Spleen (tissue), 11 donors: Measurements from ENCODE around the gene DOK4. TPM values are rescaled to one million over a fixed set of nuclear protein-coding genes. Genes with fewer than 3 reads are reported as not detected.

Source experiments
- DNase-seq: peaks from one replicate; pipeline ENCODE4 v3.0.0-alpha.2; 2020
- H3K27ac ChIP-seq, 8 donors: fragments of 200-600 bp; sonication (generic) in 7 of 8; 1 replicate in 4 of 8; 2 replicates in 4 of 8; pipeline versions ENCODE4 v1.5.0 to v1.8.0; 2016 to 2021; ENCODE audit warnings: inconsistent platforms in 4 of 8, mild to moderate bottlenecking in 4 of 8, moderate library complexity in 1 of 8
- H3K27me3 ChIP-seq, 7 donors: fragments of 200-600 bp; sonication (generic) in 6 of 7; replicated peaks in 1 of 7; 1 replicate in 4 of 7; 2 replicates in 3 of 7; pipeline versions ENCODE4 v1.5.0 to v1.8.0; 2016 to 2021; ENCODE audit warnings: inconsistent platforms in 3 of 7, mild to moderate bottlenecking in 1 of 7
- H3K36me3 ChIP-seq, 6 donors: fragments of 200-600 bp; sonication (generic) in 5 of 6; 1 replicate in 4 of 6; 2 replicates in 2 of 6; pipeline versions ENCODE4 v1.5.0 to v1.8.0; 2016 to 2021; ENCODE audit warnings: inconsistent platforms in 2 of 6
- H3K4me1 ChIP-seq, 6 donors: fragments of 200-600 bp; sonication (generic) in 5 of 6; 1 replicate in 3 of 6; 2 replicates in 3 of 6; pipeline versions ENCODE4 v1.5.0 to v1.8.0; 2016 to 2021; ENCODE audit warnings: inconsistent platforms in 3 of 6
- H3K4me3 ChIP-seq, 8 donors: fragments of 200-600 bp; sonication (generic) in 7 of 8; 1 replicate in 4 of 8; 2 replicates in 4 of 8; pipeline versions ENCODE4 v1.5.0 to v1.8.0; 2016 to 2021; ENCODE audit warnings: inconsistent platforms in 4 of 8, mild to moderate bottlenecking in 4 of 8, moderate library complexity in 2 of 8
- H3K9me3 ChIP-seq, 8 donors: fragments of 200-600 bp; sonication (generic) in 7 of 8; 1 replicate in 4 of 8; 2 replicates in 4 of 8; pipeline versions ENCODE4 v1.5.0 to v1.8.0; 2016 to 2021; ENCODE audit warnings: inconsistent platforms in 4 of 8
- POLR2A ChIP-seq, 3 donors: fragments of 450-650 bp; IDR thresholded peaks; one replicate each; pipeline ENCODE4 v1.5.1; 2017; ENCODE audit warnings: antibody characterized with exemption in 3 of 3, mild to moderate bottlenecking in 1 of 3
- POLR2AphosphoS5 ChIP-seq, 3 donors: sonication (generic); formaldehyde crosslinking; IDR thresholded peaks; one replicate each; pipeline ENCODE4 v1.5.1; 2017; ENCODE audit warnings: antibody characterized with exemption in 3 of 3
- WGBS, 5 donors: extraction: QIAGEN DNeasy Blood & Tissue Kit in 3 of 5; methylation state at CpG; one replicate each; pipeline versions ENCODE4 v1.1.5 to v1.1.7; 2013 to 2018; 5-methylcytosine and 5-hydroxymethylcytosine counted together
- intact Hi-C: fragments of 100-400 bp; cut with DNase I; formaldehyde crosslinking; loops from one replicate; pipeline ENCODE4 v1.15.0; 2023; ENCODE audit warnings: low total_unique reads
- polyA plus RNA-seq, 3 donors: library from polyadenylated mRNA; stranded (reverse); fragments of 200-250 nt; gene quantifications; one replicate each; pipeline ENCODE4 v1.2.1, GENCODE V29; 2013
- total RNA-seq, 7 donors: library from RNA; depleted of rRNA in 3 of 7; stranded (reverse); fragments of >200 nt in 3 of 7; fragmentation: NEBNext Ultra II Directional in 4 of 7; extraction: Animal tissue kit (Norgen Biotek cat#: 25700) in 4 of 7; gene quantifications; one replicate each; pipeline versions ENCODE4 v1.1.0 to v1.2.1, GENCODE V29; 2016 to 2021
- TF ChIP-seq, protein P1 (sequence below), 11 experiments: fragments of 200-600 bp in 7 of 11; fragments of 450-650 bp in 4 of 11; sonication (generic) in 4 of 11; IDR thresholded peaks in 8 of 11; conservative IDR thresholded peaks in 3 of 11; 1 replicate in 7 of 11; 2 replicates in 4 of 11; pipeline versions ENCODE4 v1.4.0 to v1.8.0; 2016 to 2021; ENCODE audit warnings: antibody characterized with exemption in 11 of 11, inconsistent platforms in 4 of 11, mild to moderate bottlenecking in 1 of 11
- donor health status: healthy with polysubstance abuse.
- donor health status: DM: no; HTN: no; CAD: no; lungs with moderate emphysema.
- donor health status: DM: no; HTN: no; CAD: no.
- donor health status: Bipolar disorder and iron deficiency.
- donor health status: healthy.
- donor health status: DM: no; HTN: no; CAD: no.
- donor health status: DM: yes; HTN: yes; CAD: no.

The DOK4 gene
- total and polyA plus RNA-seq, 10 donors, result 4.1 to 19.8 (median 14.2) TPM

DNA sequence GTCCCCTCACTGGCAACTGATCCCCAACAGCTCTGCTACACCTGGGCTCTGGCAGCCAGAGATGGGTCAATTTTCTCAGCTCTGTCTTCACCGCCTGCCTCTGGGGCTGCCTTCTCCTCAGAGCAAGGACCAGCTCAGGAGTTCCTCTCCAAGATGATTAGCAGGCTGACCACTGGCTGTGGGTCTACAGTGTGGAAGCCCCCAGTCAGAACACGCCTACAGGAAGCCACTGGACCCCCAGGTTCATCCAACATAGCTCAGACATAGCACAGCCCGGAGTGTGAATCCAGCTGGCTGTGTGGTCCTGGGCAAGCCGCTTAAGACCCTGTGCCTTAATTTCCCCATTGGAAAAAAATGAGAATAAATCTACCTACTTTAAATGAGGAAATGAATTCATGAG is 4.9 kb downstream of the DOK4 start:
- 80 to 92% (median 88%) methylated on average over 4 of the region's 4 CpGs for WGBS, 5 donors
- Histone ChIP-seq H3K4me1 (peaks cover 16 to 66% (median 57%) of the 10 kb centered on the region in 6 donors), H3K9me3 (no peaks in the 10 kb centered on the region), H3K36me3 (no peaks in the 10 kb centered on the region), H3K27ac (peak overlapping the region in 1 of 8 donors; percentile 60), H3K27me3 (peaks cover 0 to 29% (median 0%) of the 10 kb centered on the region in 7 donors), H3K4me3 (no peak overlapping the region)
- DNase-seq, result no peak
- intact Hi-C loops, result no loop called here
- no peak for TF ChIP-seq POLR2A (IDR thresholded peaks at IDR 0.05)
- TF ChIP-seq, protein P1, sequence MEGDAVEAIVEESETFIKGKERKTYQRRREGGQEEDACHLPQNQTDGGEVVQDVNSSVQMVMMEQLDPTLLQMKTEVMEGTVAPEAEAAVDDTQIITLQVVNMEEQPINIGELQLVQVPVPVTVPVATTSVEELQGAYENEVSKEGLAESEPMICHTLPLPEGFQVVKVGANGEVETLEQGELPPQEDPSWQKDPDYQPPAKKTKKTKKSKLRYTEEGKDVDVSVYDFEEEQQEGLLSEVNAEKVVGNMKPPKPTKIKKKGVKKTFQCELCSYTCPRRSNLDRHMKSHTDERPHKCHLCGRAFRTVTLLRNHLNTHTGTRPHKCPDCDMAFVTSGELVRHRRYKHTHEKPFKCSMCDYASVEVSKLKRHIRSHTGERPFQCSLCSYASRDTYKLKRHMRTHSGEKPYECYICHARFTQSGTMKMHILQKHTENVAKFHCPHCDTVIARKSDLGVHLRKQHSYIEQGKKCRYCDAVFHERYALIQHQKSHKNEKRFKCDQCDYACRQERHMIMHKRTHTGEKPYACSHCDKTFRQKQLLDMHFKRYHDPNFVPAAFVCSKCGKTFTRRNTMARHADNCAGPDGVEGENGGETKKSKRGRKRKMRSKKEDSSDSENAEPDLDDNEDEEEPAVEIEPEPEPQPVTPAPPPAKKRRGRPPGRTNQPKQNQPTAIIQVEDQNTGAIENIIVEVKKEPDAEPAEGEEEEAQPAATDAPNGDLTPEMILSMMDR (IDR thresholded peaks at IDR 0.05 in 8 of 11, conservative IDR thresholded peaks at IDR 0.05 in 3 of 11), result no peak
- no peak for TF ChIP-seq POLR2AphosphoS5 (IDR thresholded peaks at IDR 0.05)

DNA sequence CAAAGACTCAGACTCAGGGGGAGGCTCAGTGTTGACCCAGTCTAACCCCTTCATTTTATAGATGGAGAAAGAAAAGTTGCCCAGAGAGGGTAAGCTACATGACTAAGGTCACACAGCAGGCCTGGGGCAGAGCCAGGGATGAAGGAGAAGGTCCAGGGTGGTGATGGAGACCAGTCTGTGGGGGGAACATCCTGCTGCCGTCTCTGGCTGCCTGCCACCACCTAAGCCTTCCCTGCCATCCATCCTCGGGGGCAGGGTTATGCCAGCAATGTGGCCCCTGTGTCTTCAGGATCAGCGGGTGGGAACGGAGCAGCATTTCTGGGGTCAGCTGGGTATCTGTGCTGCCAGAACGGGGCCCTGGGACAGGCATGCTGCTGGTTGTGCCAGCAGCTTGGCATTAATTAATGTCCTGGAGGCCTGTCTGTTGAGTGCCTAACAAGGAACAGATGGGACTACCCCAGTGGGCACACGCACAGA is 5.5 kb downstream of the DOK4 start:
- intact Hi-C loops, result no loop called here
- H3K4me1 ChIP-seq, result peaks cover 22 to 69% (median 60%) of the 10 kb centered on the region in 6 donors
- TF ChIP-seq POLR2AphosphoS5 (IDR thresholded peaks at IDR 0.05), result no peak
- no peak for TF ChIP-seq POLR2A (IDR thresholded peaks at IDR 0.05)
- TF ChIP-seq, protein P1 (IDR thresholded peaks at IDR 0.05 in 8 of 11, conservative IDR thresholded peaks at IDR 0.05 in 3 of 11), result no peak
- H3K27ac ChIP-seq, result peak overlapping the region in 4 of 8 donors; percentile 45 to 60 (median 50)
- no peaks in the 10 kb centered on the region for H3K36me3 ChIP-seq
- H3K27me3 ChIP-seq, result peaks cover 0 to 25% (median 0%) of the 10 kb centered on the region in 7 donors
- H3K4me3 ChIP-seq, result no peak overlapping the region
- peak; percentile 48 for DNase-seq
- 44 to 88% (median 76%) methylated on average over 5 to 6 of the region's 6 CpGs for WGBS, 5 donors
- H3K9me3 ChIP-seq, result no peaks in the 10 kb centered on the region

DNA sequence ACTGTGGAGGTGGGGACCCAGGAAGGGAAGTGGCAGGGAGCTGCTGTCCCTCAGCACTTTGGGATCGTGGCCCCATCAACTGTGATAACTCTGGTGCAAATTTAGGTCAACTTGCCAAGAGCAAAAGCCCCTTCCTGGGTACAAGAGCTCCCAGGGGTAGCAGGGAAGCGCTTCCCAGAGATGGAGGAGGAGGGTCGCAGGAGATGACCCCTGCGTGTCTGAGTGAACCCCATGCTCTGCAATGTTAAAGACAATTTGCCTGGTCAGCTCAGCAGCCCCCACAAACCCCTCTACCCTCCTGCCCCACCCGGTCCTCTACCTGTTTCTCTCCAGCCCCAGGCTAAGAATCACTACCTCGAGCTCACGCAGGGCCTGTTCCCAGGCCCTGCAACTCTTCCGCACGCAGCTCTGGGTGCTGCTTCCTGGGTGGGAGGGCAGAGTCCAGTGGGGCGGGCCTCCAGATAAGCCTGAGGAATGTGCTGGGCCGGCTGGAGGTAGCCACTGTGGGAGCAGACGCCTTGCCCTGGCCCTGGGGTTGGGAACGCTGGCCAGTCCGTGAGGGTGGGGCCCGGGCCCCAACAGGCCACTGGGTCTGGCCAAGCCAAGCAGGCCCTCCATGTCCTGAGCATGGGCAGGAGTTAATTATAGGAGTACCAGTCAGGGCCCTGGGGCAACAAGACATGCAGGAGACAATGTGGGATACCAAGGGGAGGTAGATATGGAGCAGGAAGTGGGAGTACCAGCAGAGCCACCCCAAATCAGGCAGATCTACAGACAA is 6.1 kb downstream of the DOK4 start:
- Histone ChIP-seq H3K4me1 (peaks cover 17 to 68% (median 56%) of the 10 kb centered on the region in 6 donors), H3K4me3 (peak overlapping the region in 4 of 8 donors; percentile 30 to 58 (median 38)), H3K27ac (peak overlapping the region in 6 of 8 donors; percentile 26 to 61 (median 50)), H3K27me3 (peaks cover 0 to 19% (median 0%) of the 10 kb centered on the region in 7 donors), H3K36me3 (peaks cover 0 to under 1% (median 0%) of the 10 kb centered on the region in 6 donors), H3K9me3 (no peaks in the 10 kb centered on the region)
- TF ChIP-seq, protein P1 (IDR thresholded peaks at IDR 0.05 in 8 of 11, conservative IDR thresholded peaks at IDR 0.05 in 3 of 11), result no peak
- no peak for TF ChIP-seq POLR2AphosphoS5 (IDR thresholded peaks at IDR 0.05)
- TF ChIP-seq POLR2A (IDR thresholded peaks at IDR 0.05), result no peak
- intact Hi-C loops, result no loop called here
- DNase-seq, result peak; percentile 74
- WGBS, 5 donors, result 58 to 91% (median 68%) methylated on average over 4 to 15 of the region's 15 CpGs
